Gastroesophageal sphincter (tissue), 3 donors: ENCODE measurements around the gene THAP8.

Source experiments
- EP300 ChIP-seq: sonication (generic); formaldehyde crosslinking; IDR thresholded peaks from one replicate; pipeline ENCODE4 v1.6.1; 2017; ENCODE audit warnings: antibody characterized with exemption, mild to moderate bottlenecking
- TF ChIP-seq, protein P1 (sequence below), 4 experiments: fragments of 200-600 bp in 2 of 4; fragments of 450-650 bp in 2 of 4; sonication (generic) in 1 of 4; IDR thresholded peaks; one replicate each; pipeline ENCODE4 v1.5.1; 2017 to 2019; ENCODE audit warnings: antibody characterized with exemption in 4 of 4, mild to moderate bottlenecking in 2 of 4, moderate library complexity in 2 of 4

DNA sequence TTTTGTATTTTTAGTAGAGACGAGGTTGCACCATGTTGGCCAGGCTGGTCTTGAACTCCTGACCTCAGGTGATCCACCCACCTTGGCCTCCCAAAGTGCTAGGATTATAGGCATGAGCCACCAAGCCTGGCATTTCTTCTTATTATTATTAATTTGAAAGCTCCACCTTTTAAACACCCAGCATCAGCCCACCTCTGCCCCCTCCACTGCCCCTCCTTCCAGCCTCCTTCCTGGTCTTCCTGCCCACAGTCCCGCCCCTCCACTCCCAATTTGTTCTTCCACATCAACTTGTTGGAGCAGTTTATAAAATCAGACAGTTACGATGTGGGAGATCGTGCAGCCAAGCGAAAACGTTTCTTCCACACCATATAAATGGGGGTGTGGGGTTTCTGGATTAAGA is 13.6 kb downstream of the THAP8 start:
- TF ChIP-seq, protein P1, sequence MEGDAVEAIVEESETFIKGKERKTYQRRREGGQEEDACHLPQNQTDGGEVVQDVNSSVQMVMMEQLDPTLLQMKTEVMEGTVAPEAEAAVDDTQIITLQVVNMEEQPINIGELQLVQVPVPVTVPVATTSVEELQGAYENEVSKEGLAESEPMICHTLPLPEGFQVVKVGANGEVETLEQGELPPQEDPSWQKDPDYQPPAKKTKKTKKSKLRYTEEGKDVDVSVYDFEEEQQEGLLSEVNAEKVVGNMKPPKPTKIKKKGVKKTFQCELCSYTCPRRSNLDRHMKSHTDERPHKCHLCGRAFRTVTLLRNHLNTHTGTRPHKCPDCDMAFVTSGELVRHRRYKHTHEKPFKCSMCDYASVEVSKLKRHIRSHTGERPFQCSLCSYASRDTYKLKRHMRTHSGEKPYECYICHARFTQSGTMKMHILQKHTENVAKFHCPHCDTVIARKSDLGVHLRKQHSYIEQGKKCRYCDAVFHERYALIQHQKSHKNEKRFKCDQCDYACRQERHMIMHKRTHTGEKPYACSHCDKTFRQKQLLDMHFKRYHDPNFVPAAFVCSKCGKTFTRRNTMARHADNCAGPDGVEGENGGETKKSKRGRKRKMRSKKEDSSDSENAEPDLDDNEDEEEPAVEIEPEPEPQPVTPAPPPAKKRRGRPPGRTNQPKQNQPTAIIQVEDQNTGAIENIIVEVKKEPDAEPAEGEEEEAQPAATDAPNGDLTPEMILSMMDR (IDR thresholded peaks at IDR 0.05), result no peak
- TF ChIP-seq EP300, result no peak
